SK-N-SH (cell line): ENCODE measurements around the gene AGRN. TPM values are rescaled to one million over a fixed set of nuclear protein-coding genes. Genes with fewer than 3 reads are reported as not detected.

ENCODE experiments used
- CTCF ChIA-PET: fragments of 300-600, 350-600 bp; formaldehyde crosslinking; extraction: SDS; loops from one replicate; lab custom pipeline; 2021; lab: Yijun Ruan, JAX
- POLR2A ChIA-PET: fragments of 350-600 bp; sonication (Branson Sonifier 250); formaldehyde crosslinking; extraction: SDS; loops from one replicate; lab custom pipeline; 2020; ENCODE audit warnings: antibody characterized with exemption, inconsistent platforms; lab: Yijun Ruan, JAX
- DNase-seq: peaks from one replicate; pipeline ENCODE4 v3.0.0; 2012
- H2AFZ ChIP-seq: fragments of 200-600 bp; sonication (generic); 2 replicates; pipeline ENCODE4 v1.8.1; 2016; ENCODE audit warnings: antibody characterized with exemption, mild to moderate bottlenecking, low read depth
- H3F3A ChIP-seq: fragments of 200-600 bp; sonication (generic); replicated peaks from 2 replicates; pipeline ENCODE3; 2016; ENCODE audit warnings: antibody characterized with exemption, mild to moderate bottlenecking; ENCODE audit not compliant: insufficient read depth
- H3K27ac ChIP-seq, 2 experiments: fragments of 200-500 bp in 1 of 2; fragments of 200-600 bp in 1 of 2; sonication (Bioruptor generic) in 1 of 2; sonication (generic), shearing (Covaris generic) in 1 of 2; 2 replicates each; pipeline versions ENCODE4 v1.5.1 to v1.6.1; 2014 to 2016; ENCODE audit warnings: low read depth in 2 of 2, inconsistent platforms in 1 of 2, low read length in 1 of 2, mild to moderate bottlenecking in 1 of 2, mixed read lengths in 1 of 2
- H3K27me3 ChIP-seq: fragments of 200-600 bp; sonication (generic), shearing (Covaris generic); 2 replicates; pipeline ENCODE4 v1.6.1; 2016; ENCODE audit warnings: mixed run types; ENCODE audit not compliant: insufficient read depth
- H3K36me3 ChIP-seq, 2 experiments: fragments of 200-500 bp in 1 of 2; fragments of 200-600 bp in 1 of 2; sonication (Bioruptor generic) in 1 of 2; sonication (generic) in 1 of 2; replicated peaks in 1 of 2; 2 replicates each; pipeline versions ENCODE3 to v1.5.1; 2014 to 2016; ENCODE audit warnings: low read length in 1 of 2, mild to moderate bottlenecking in 1 of 2; ENCODE audit not compliant: insufficient read depth in 2 of 2, control insufficient read depth in 1 of 2
- H3K4me1 ChIP-seq, 2 experiments: fragments of 200-500 bp in 1 of 2; fragments of 200-600 bp in 1 of 2; sonication (Bioruptor generic) in 1 of 2; sonication (generic), shearing (Covaris generic) in 1 of 2; 2 replicates each; pipeline versions ENCODE4 v1.5.1 to v1.6.1; 2014 to 2016; ENCODE audit warnings: low read depth in 1 of 2, low read length in 1 of 2, mixed run types in 1 of 2; ENCODE audit not compliant: insufficient read depth in 2 of 2, control insufficient read depth in 1 of 2
- H3K4me2 ChIP-seq: fragments of 200-600 bp; sonication (generic), shearing (Covaris generic); 2 replicates; pipeline ENCODE4 v1.6.1; 2017; ENCODE audit warnings: mixed run types
- H3K4me3 ChIP-seq, 2 experiments: fragments of 200-500 bp in 1 of 2; fragments of 200-600 bp in 1 of 2; sonication (Bioruptor generic) in 1 of 2; sonication (generic), shearing (Covaris generic) in 1 of 2; 2 replicates each; pipeline versions ENCODE4 v1.5.1 to v1.8.1; 2014 to 2016; ENCODE audit warnings: low read depth in 2 of 2, inconsistent platforms in 1 of 2, low read length in 1 of 2, mild to moderate bottlenecking in 1 of 2, mixed read lengths in 1 of 2, moderate library complexity in 1 of 2
- H3K79me2 ChIP-seq: fragments of 200-600 bp; sonication (generic); 2 replicates; pipeline ENCODE4 v1.8.1; 2017; ENCODE audit warnings: mild to moderate bottlenecking; ENCODE audit not compliant: insufficient read depth
- H3K9ac ChIP-seq: fragments of 200-600 bp; sonication (generic); 2 replicates; pipeline ENCODE4 v1.6.1; 2017; ENCODE audit warnings: mixed run types
- H3K9me2 ChIP-seq: fragments of 200-600 bp; sonication (generic); 2 replicates; pipeline ENCODE4 v1.6.1; 2017; ENCODE audit warnings: mixed run types
- H3K9me3 ChIP-seq: fragments of 200-600 bp; sonication (generic); 2 replicates; pipeline ENCODE4 v1.6.1; 2017; ENCODE audit warnings: mixed run types, mild to moderate bottlenecking, moderate library complexity
- H4K20me1 ChIP-seq: fragments of 200-600 bp; sonication (generic); 2 replicates; pipeline ENCODE4 v1.6.1; 2017; ENCODE audit warnings: mild to moderate bottlenecking, mixed run types; ENCODE audit not compliant: insufficient read depth
- CHD2 ChIP-seq: fragments of 150-350 bp; IDR thresholded peaks from 2 replicates; pipeline ENCODE4 v1.6.1; 2018; ENCODE audit warnings: low read length; ENCODE audit not compliant: partially characterized antibody
- EP300 ChIP-seq, 2 experiments: IDR thresholded peaks; 2 replicates each; pipeline versions ENCODE4 v1.4.0 to v1.6.1; 2012; ENCODE audit warnings: borderline replicate concordance in 1 of 2, low read depth in 1 of 2, low read length in 1 of 2
- FOSL2 ChIP-seq: IDR thresholded peaks from 2 replicates; pipeline ENCODE4 v1.4.0; 2012; ENCODE audit warnings: low read depth, mild to moderate bottlenecking, moderate library complexity, borderline replicate concordance
- FOXM1 ChIP-seq: IDR thresholded peaks from 2 replicates; pipeline ENCODE4 v1.4.0; 2012; ENCODE audit warnings: low read depth, mild to moderate bottlenecking
- GABPA ChIP-seq: IDR thresholded peaks from 2 replicates; pipeline ENCODE4 v1.4.0; 2012; ENCODE audit warnings: low read depth, mild to moderate bottlenecking
- GATA2 ChIP-seq: sonication (generic); formaldehyde crosslinking; IDR thresholded peaks from 2 replicates; pipeline ENCODE4 v1.5.0; 2020; ENCODE audit warnings: mild to moderate bottlenecking, missing genetic modification reagents
- JUND ChIP-seq: IDR thresholded peaks from 2 replicates; pipeline ENCODE4 v1.4.0; 2012
- NFIC ChIP-seq: IDR thresholded peaks from 2 replicates; pipeline ENCODE4 v1.4.0; 2012; ENCODE audit warnings: borderline replicate concordance
- POLR2AphosphoS5 ChIP-seq: IDR thresholded peaks from 2 replicates; pipeline ENCODE4 v1.6.1; 2012; ENCODE audit warnings: low read depth, low read length
- RCOR1 ChIP-seq: fragments of 150-350 bp; IDR thresholded peaks from 2 replicates; pipeline ENCODE4 v1.6.1; 2017; ENCODE audit warnings: antibody characterized with exemption, low read length
- RFX5 ChIP-seq: IDR thresholded peaks from 2 replicates; pipeline ENCODE4 v1.6.1; 2012; ENCODE audit warnings: mild to moderate bottlenecking, improper control_type of control experiment, low read length
- RXRA ChIP-seq: IDR thresholded peaks from 2 replicates; pipeline ENCODE4 v1.4.0; 2012; ENCODE audit warnings: low read depth, mild to moderate bottlenecking, borderline replicate concordance
- SIN3A ChIP-seq: IDR thresholded peaks from 2 replicates; pipeline ENCODE4 v1.6.1; 2012; ENCODE audit warnings: low read depth, mild to moderate bottlenecking, low read length, moderate library complexity, borderline replicate concordance
- SMC3 ChIP-seq: IDR thresholded peaks from 2 replicates; pipeline ENCODE4 v1.6.1; 2012; ENCODE audit warnings: low read depth, low read length, improper control_type of control experiment
- YY1 ChIP-seq: IDR thresholded peaks from 2 replicates; pipeline ENCODE4 v1.4.0; 2012; ENCODE audit warnings: low read depth, mild to moderate bottlenecking
- WGBS: methylation state at CpG from one replicate; pipeline ENCODE4 v1.1.6; 2017; ENCODE audit warnings: low lambda C conversion rate; 5-methylcytosine and 5-hydroxymethylcytosine counted together
- polyA plus RNA-seq, 3 experiments: library from polyadenylated mRNA; depleted of rRNA; stranded (reverse); fragments of >200 nt; gene quantifications; 2 replicates each; pipeline ENCODE4 v1.2.3, GENCODE V29; 2012
- TF ChIP-seq, protein P1 (sequence below): fragments of 150-350 bp; IDR thresholded peaks from 2 replicates; pipeline ENCODE4 v1.6.1; 2016; ENCODE audit warnings: mild to moderate bottlenecking, low read depth, low read length
- TF ChIP-seq, protein P2 (sequence below): IDR thresholded peaks from 2 replicates; pipeline ENCODE4; 2012
- TF ChIP-seq, protein P3 (sequence below): IDR thresholded peaks from 2 replicates; pipeline ENCODE4 v1.4.0; 2012; ENCODE audit warnings: low read depth, borderline replicate concordance

AGRN gene
- polyA plus RNA-seq, 1 of the 3 experiments (the other 2 are of a cell fraction): 31.6 TPM

DNA sequence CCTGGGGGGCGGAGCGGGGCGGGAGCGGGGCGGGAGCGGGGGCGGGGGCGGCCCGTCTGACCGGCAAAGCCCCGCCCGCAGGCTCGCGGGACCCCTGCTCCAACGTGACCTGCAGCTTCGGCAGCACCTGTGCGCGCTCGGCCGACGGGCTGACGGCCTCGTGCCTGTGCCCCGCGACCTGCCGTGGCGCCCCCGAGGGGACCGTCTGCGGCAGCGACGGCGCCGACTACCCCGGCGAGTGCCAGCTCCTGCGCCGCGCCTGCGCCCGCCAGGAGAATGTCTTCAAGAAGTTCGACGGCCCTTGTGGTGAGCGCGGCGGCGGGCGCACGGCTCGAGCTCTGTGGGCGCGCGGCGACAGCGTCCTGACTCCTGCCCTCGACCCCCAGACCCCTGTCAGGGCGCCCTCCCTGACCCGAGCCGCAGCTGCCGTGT, 21.2 kb downstream of the AGRN start:
- no peaks in the 10 kb centered on the region for H3K27me3 ChIP-seq
- peak overlapping the region in 1 of 2 experiments; percentile 19; a peak in 1 of 4 replicates for H3K4me3 ChIP-seq
- DNase-seq: no peak
- H3K4me2 ChIP-seq: no peak overlapping the region
- no peaks in the 10 kb centered on the region for H3K79me2 ChIP-seq
- H3K36me3 ChIP-seq: peaks cover 0 to 14% of the 10 kb centered on the region in 2 experiments
- no peaks in the 10 kb centered on the region for H3K9me2 ChIP-seq
- no peak overlapping the region for H3K9ac ChIP-seq
- H4K20me1 ChIP-seq: peaks cover 19% of the 10 kb centered on the region
- no peaks in the 10 kb centered on the region for H3F3A ChIP-seq
- ChIA-PET CTCF (interaction anchor here (1.6 to 4.5 kb wide), 5 partner anchors 9 to 56 kb away, joined by 3 to 43 read pairs (median 38); no protein-coding TSS in a partner anchor), POLR2A (no interaction called here)
- TF ChIP-seq POLR2AphosphoS5: no peak
- TF ChIP-seq, protein P1, sequence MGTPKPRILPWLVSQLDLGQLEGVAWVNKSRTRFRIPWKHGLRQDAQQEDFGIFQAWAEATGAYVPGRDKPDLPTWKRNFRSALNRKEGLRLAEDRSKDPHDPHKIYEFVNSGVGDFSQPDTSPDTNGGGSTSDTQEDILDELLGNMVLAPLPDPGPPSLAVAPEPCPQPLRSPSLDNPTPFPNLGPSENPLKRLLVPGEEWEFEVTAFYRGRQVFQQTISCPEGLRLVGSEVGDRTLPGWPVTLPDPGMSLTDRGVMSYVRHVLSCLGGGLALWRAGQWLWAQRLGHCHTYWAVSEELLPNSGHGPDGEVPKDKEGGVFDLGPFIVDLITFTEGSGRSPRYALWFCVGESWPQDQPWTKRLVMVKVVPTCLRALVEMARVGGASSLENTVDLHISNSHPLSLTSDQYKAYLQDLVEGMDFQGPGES: no peak
- TF ChIP-seq FOXM1: no peak
- TF ChIP-seq SMC3: no peak
- no peak for TF ChIP-seq RFX5
- TF ChIP-seq NFIC: no peak
- TF ChIP-seq JUND: no peak
- TF ChIP-seq GATA2: no peak
- TF ChIP-seq, protein P2, sequence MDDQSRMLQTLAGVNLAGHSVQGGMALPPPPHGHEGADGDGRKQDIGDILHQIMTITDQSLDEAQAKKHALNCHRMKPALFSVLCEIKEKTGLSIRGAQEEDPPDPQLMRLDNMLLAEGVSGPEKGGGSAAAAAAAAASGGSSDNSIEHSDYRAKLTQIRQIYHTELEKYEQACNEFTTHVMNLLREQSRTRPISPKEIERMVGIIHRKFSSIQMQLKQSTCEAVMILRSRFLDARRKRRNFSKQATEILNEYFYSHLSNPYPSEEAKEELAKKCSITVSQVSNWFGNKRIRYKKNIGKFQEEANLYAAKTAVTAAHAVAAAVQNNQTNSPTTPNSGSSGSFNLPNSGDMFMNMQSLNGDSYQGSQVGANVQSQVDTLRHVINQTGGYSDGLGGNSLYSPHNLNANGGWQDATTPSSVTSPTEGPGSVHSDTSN: no peak
- no peak for TF ChIP-seq SIN3A
- no peak for TF ChIP-seq FOSL2
- TF ChIP-seq YY1: no peak
- TF ChIP-seq, protein P3, sequence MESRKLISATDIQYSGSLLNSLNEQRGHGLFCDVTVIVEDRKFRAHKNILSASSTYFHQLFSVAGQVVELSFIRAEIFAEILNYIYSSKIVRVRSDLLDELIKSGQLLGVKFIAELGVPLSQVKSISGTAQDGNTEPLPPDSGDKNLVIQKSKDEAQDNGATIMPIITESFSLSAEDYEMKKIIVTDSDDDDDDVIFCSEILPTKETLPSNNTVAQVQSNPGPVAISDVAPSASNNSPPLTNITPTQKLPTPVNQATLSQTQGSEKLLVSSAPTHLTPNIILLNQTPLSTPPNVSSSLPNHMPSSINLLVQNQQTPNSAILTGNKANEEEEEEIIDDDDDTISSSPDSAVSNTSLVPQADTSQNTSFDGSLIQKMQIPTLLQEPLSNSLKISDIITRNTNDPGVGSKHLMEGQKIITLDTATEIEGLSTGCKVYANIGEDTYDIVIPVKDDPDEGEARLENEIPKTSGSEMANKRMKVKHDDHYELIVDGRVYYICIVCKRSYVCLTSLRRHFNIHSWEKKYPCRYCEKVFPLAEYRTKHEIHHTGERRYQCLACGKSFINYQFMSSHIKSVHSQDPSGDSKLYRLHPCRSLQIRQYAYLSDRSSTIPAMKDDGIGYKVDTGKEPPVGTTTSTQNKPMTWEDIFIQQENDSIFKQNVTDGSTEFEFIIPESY: no peak
- no peak for TF ChIP-seq RXRA
- no peak for TF ChIP-seq GABPA
- TF ChIP-seq CHD2: no peak
- TF ChIP-seq EP300 (IDR thresholded peaks at IDR 0.05; ENCODE audit: borderline replicate concordance in 1 of 2, low read depth in 1 of 2, low read length in 1 of 2): no peak
- TF ChIP-seq RCOR1: no peak
- no peaks in the 10 kb centered on the region for H3K9me3 ChIP-seq
- peaks cover 0 to 18% of the 10 kb centered on the region in 2 experiments; a peak in 1 of 4 replicates for H3K4me1 ChIP-seq
- H2AFZ ChIP-seq: no peak overlapping the region
- no peak overlapping the region for H3K27ac ChIP-seq
- WGBS: 20% methylated on average over 1 of the region's 60 CpGs
